Activated T-helper 9 cell treated with anti-CD3 and anti-CD28 coated beads, Interleukin-2, amount 50 U/mL, for 16 hours (primary cell): ENCODE results near the gene MAP6.
"Not testable (repeated sequence)": the region's sequence is repeated elsewhere in the genome, so short reads cannot be mapped to it uniquely, and the experiment has no call there.

Experiments used
- DNase-seq: peaks from one replicate; pipeline ENCODE4 v3.0.0-alpha.2; 2020; ENCODE audit warnings: low read depth

Gene MAP6

GRCh38 chr11:75668451-75669297 lies at the start of gene MAP6:
Gene MAP6, minus strand, starts transcription at chr11:75669038. Its CDS starts 669 bp downstream, at chr11:75668369.
- DNase-seq = no peak

GRCh38 chr11:75717608-75718418 lies 49.0 kb upstream of the MAP6 start, which contains the start of gene MOGAT2:
Gene MOGAT2, plus strand, starts transcription at chr11:75717838. Its CDS starts 51 bp downstream, at chr11:75717889.
- no peak for DNase-seq

- DNase-seq = no peak
Measured at GRCh38 chr11:75716659-75717058, 47.8 kb upstream of the MAP6 start.

GRCh38 chr11:75715688-75716087 lies 46.9 kb upstream of the MAP6 start:
- DNase-seq = no peak

GRCh38 chr11:75714211-75714610 lies 45.4 kb upstream of the MAP6 start:
- no peak for DNase-seq

- DNase-seq = peak; percentile 50
Measured at GRCh38 chr11:75706260-75706729, 37.5 kb upstream of the MAP6 start.

GRCh38 chr11:75705541-75705940 lies 36.7 kb upstream of the MAP6 start:
- no peak for DNase-seq

GRCh38 chr11:75703695-75704237 lies 34.9 kb upstream of the MAP6 start:
- DNase-seq = no peak

- DNase-seq = no peak
Measured at GRCh38 chr11:75700940-75701339, 32.1 kb upstream of the MAP6 start.

GRCh38 chr11:75697906-75698581 lies 29.2 kb upstream of the MAP6 start:
- DNase-seq = no peak

- DNase-seq = no peak
Measured at GRCh38 chr11:75691804-75692203, 23.0 kb upstream of the MAP6 start.

GRCh38 chr11:75689863-75690609 lies 21.2 kb upstream of the MAP6 start:
- DNase-seq = no peak

GRCh38 chr11:75683856-75684255 lies 15.0 kb upstream of the MAP6 start:
- not testable (repeated sequence) for DNase-seq

GRCh38 chr11:75679566-75679965 lies 10.7 kb upstream of the MAP6 start:
- DNase-seq = no peak

- no peak for DNase-seq
Measured at GRCh38 chr11:75678620-75679259, 9.9 kb upstream of the MAP6 start.

- no peak for DNase-seq
Measured at GRCh38 chr11:75677909-75678308, 9.1 kb upstream of the MAP6 start.

- DNase-seq = no peak
Measured at GRCh38 chr11:75677275-75677674, 8.4 kb upstream of the MAP6 start.

- no peak for DNase-seq
Measured at GRCh38 chr11:75673977-75674582, 5.2 kb upstream of the MAP6 start.

- DNase-seq = no peak
Measured at GRCh38 chr11:75667831-75668450, 897 bp downstream of the MAP6 start.
